ENCODE results near the gene FOXP1.

FOXP1 gene

DNA sequence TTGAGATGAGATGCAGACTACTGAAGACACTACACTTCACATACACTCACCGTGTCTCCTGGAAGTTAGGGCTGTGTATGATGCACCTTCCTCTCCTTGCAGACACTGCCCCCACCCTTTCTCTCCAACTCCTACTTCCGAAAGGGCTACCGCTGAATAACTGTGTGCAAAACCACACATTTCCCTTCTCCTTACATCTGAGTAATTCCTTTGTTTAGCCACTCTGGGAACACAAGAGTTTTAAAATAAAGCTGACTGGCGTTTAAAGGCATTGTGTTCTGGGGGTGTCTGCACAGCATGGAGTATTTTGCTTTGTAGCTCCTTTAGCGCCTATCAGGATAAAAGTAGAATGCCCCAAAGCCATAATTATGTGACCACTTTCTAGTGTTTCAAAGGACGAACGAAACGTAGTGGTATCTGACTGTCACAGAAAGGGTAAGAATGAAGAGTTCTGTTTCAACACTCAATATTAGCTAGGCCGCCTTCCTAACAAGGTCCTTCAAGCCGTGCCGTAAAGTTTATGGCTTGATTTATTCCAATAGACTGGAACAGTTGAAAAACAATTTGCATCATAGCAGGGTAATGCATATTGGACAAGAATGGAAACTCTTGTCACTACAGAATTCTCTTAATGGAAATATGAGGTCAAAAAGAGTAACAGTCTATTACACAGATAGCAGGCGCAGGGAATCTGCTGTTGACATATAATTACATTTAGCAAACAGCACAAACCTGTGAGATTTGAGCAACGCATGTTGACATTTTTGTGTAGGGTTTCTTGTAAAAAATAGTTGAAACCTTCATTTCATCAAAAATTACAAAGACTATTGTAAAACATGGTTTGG is 619.9 kb downstream of the FOXP1 start:
- Histone ChIP-seq H4K20me1 (ENCODE audit: insufficient read depth, low read length) (peaks cover 62% of the 10 kb centered on the region), H3K36me3 (replicated peaks; ENCODE audit: low read depth, low read length) (peaks cover 91% of the 10 kb centered on the region)

GRCh38 chr3:70959506-70960291 is 623.8 kb downstream of the FOXP1 start:
- peaks cover 77% of the 10 kb centered on the region for H3K36me3 ChIP-seq (replicated peaks; ENCODE audit: low read depth, low read length)
- no peak overlapping the region for H3K4me3 ChIP-seq (ENCODE audit: low read length)
- H3K27ac ChIP-seq (ENCODE audit: low read length) = no peak overlapping the region
- no peak overlapping the region for H3K9ac ChIP-seq (ENCODE audit: low read length)
- TF ChIP-seq, protein P1, sequence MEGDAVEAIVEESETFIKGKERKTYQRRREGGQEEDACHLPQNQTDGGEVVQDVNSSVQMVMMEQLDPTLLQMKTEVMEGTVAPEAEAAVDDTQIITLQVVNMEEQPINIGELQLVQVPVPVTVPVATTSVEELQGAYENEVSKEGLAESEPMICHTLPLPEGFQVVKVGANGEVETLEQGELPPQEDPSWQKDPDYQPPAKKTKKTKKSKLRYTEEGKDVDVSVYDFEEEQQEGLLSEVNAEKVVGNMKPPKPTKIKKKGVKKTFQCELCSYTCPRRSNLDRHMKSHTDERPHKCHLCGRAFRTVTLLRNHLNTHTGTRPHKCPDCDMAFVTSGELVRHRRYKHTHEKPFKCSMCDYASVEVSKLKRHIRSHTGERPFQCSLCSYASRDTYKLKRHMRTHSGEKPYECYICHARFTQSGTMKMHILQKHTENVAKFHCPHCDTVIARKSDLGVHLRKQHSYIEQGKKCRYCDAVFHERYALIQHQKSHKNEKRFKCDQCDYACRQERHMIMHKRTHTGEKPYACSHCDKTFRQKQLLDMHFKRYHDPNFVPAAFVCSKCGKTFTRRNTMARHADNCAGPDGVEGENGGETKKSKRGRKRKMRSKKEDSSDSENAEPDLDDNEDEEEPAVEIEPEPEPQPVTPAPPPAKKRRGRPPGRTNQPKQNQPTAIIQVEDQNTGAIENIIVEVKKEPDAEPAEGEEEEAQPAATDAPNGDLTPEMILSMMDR (IDR thresholded peaks at IDR 0.05; ENCODE audit: low read depth, low read length) = no peak
- no peak for TF ChIP-seq EZH2phosphoT487 (IDR thresholded peaks at IDR 0.05; ENCODE audit: low read depth)
- peaks cover 52% of the 10 kb centered on the region for H4K20me1 ChIP-seq (ENCODE audit: insufficient read depth, low read length)
- no peaks in the 10 kb centered on the region for H3K9me3 ChIP-seq (ENCODE audit: insufficient read depth, low read length)
- 0 out of 2 replicates have a peak, but pooled peaks cover 8% of the 10 kb centered on the region for H3K79me2 ChIP-seq (ENCODE audit: low read length)
- H3K27me3 ChIP-seq (ENCODE audit: low read depth, low read length) = no peaks in the 10 kb centered on the region
- peaks cover 19% of the 10 kb centered on the region for H3K4me1 ChIP-seq (ENCODE audit: low read length)
- H3K4me2 ChIP-seq (ENCODE audit: low read length) = no peak overlapping the region
- H2AFZ ChIP-seq (ENCODE audit: low read depth, low read length) = no peak overlapping the region

More for the DNA sequence above, 619.9 kb downstream of the FOXP1 start:
- H3K79me2 ChIP-seq (ENCODE audit: low read length) = 0 out of 2 replicates have a peak, but pooled peaks cover 8% of the 10 kb centered on the region
- no peak overlapping the region for H3K27ac ChIP-seq (ENCODE audit: low read length)
- H3K4me2 ChIP-seq (ENCODE audit: low read length) = no peak overlapping the region
- no peaks in the 10 kb centered on the region for H3K9me3 ChIP-seq (ENCODE audit: insufficient read depth, low read length)
- H3K9ac ChIP-seq (ENCODE audit: low read length) = no peak overlapping the region
- no peak overlapping the region for H2AFZ ChIP-seq (ENCODE audit: low read depth, low read length)
- H3K27me3 ChIP-seq (ENCODE audit: low read depth, low read length) = no peaks in the 10 kb centered on the region
- peaks cover 21% of the 10 kb centered on the region for H3K4me1 ChIP-seq (ENCODE audit: low read length)
- H3K4me3 ChIP-seq (ENCODE audit: low read length) = no peak overlapping the region
- TF ChIP-seq, protein P1 (IDR thresholded peaks at IDR 0.05; ENCODE audit: low read depth, low read length) = no peak
- TF ChIP-seq EZH2phosphoT487 (IDR thresholded peaks at IDR 0.05; ENCODE audit: low read depth) = no peak

DNA sequence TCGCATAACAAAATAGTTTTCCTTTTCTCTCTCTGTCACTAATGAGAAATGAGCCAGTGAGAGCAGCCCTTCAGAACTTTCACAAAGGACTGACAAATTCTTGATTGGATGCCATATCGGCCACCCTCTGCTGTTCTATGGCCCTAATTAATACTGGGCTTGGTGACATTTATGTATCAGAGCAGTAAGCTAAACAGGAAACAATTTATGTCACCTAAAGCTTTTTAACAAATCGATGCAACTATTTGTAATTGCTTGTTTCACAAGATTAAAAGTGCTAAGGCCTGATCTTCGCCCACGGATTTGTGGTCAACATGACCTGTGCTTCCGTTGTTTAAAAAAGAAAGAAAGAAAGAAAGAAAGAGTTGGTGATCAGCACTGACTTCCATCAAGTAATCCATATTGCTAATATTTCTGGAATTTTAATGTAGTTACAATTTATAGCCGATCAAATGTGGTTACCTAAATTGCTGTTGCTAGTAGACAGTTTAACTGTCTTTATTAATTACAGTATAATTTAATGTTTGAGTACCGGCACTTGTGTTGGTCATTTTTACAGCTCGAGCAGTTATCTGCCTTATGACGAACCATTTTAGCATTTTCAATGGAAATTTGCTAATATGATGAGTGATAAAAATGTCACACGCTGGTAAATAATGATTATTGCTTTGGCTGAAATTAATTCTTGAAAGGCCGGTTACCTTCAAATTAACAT is 631.3 kb downstream of the FOXP1 start:
- Histone ChIP-seq H3K9ac (ENCODE audit: low read length) (no peak overlapping the region), H3K9me3 (ENCODE audit: insufficient read depth, low read length) (no peaks in the 10 kb centered on the region), H2AFZ (ENCODE audit: low read depth, low read length) (no peak overlapping the region), H3K27ac (ENCODE audit: low read length) (no peak overlapping the region), H3K4me1 (ENCODE audit: low read length) (no peaks in the 10 kb centered on the region), H3K4me3 (ENCODE audit: low read length) (no peak overlapping the region), H3K79me2 (ENCODE audit: low read length) (no peaks in the 10 kb centered on the region), H3K27me3 (ENCODE audit: low read depth, low read length) (no peaks in the 10 kb centered on the region), H3K36me3 (replicated peaks; ENCODE audit: low read depth, low read length) (peaks cover 13% of the 10 kb centered on the region), H3K4me2 (ENCODE audit: low read length) (no peak overlapping the region), H4K20me1 (ENCODE audit: insufficient read depth, low read length) (peaks cover 9% of the 10 kb centered on the region; the same call in 1 of the 2 replicates)
- no peak for TF ChIP-seq EZH2phosphoT487 (IDR thresholded peaks at IDR 0.05; ENCODE audit: low read depth)
- TF ChIP-seq, protein P1 (IDR thresholded peaks at IDR 0.05; ENCODE audit: low read depth, low read length) = no peak

All from OCI-LY3 (cell line).